OCI-M2 (cell line): ENCODE results near the gene JMJD8.

ENCODE experiments used
- DNase-seq: peaks from one replicate; lab custom pipeline; 2025; ENCODE audit not compliant: unreplicated experiment; lab: John Stamatoyannopoulos, UW

The JMJD8 gene

GRCh38 chr16:642189-643049 is 41.7 kb downstream of the JMJD8 start:
- no peak for DNase-seq

- DNase-seq, result peak; percentile 19
These were observed 42.6 kb downstream of the JMJD8 start, which contains the start of gene MCRIP2 for GRCh38 chr16:641326-642188. TSS of gene MCRIP2 (plus strand) at chr16:641828. CDS start at chr16:641992, 164 bp downstream.

- DNase-seq, result no peak
These were observed 43.5 kb downstream of the JMJD8 start for GRCh38 chr16:640614-641013.

- no peak for DNase-seq
These were observed 45.3 kb downstream of the JMJD8 start for GRCh38 chr16:638836-639235.

- DNase-seq, result no peak
These were observed 46.0 kb downstream of the JMJD8 start for GRCh38 chr16:638034-638543.

GRCh38 chr16:637081-638018 is 46.8 kb downstream of the JMJD8 start:
- DNase-seq, result no peak

GRCh38 chr16:636206-637080 is 47.7 kb downstream of the JMJD8 start, which contains the start of gene METTL26:
TSS of gene METTL26 (minus strand) at chr16:636305. CDS start at chr16:636290, 15 bp downstream.
- DNase-seq, result peak; percentile 67

- no peak for DNase-seq
These were observed 48.4 kb downstream of the JMJD8 start for GRCh38 chr16:635573-636205.

- no peak for DNase-seq
These were observed 49.1 kb downstream of the JMJD8 start for GRCh38 chr16:634996-635395.

GRCh38 chr16:634051-634670 is 50.0 kb downstream of the JMJD8 start:
- DNase-seq, result no peak

GRCh38 chr16:633336-634050 is 50.6 kb downstream of the JMJD8 start:
- DNase-seq, result no peak

- DNase-seq, result no peak
These were observed 51.4 kb downstream of the JMJD8 start for GRCh38 chr16:632486-633335.

- DNase-seq, result no peak
These were observed 52.3 kb downstream of the JMJD8 start for GRCh38 chr16:631808-632358.
